Measurements from ENCODE around the gene UBE2QL1. TPM values are rescaled to one million over a fixed set of nuclear protein-coding genes. Genes with fewer than 3 reads are reported as not detected.

UBE2QL1 gene
- total RNA-seq, 1 donor from 2014 or later, result not detected

- no peaks in the 10 kb centered on the region for H3K4me1 ChIP-seq
- no peak for TF ChIP-seq CTCF (IDR thresholded peaks at IDR 0.05)
- no peaks in the 10 kb centered on the region for H3K36me3 ChIP-seq
- H3K9me3 ChIP-seq, result no peaks in the 10 kb centered on the region
- ATAC-seq (no peak), DNase-seq (no peak)
- H3K4me3 ChIP-seq, result no peak overlapping the region
- intact Hi-C loops (cut with DNase I), result no loop called here
- H3K27me3 ChIP-seq (ENCODE audit: low read depth), result no peaks in the 10 kb centered on the region
- H3K27ac ChIP-seq, result no peak overlapping the region
Observed at GRCh38 chr5:6419340-6419852, 29.3 kb upstream of the UBE2QL1 start.

- Histone ChIP-seq H3K4me1 (no peaks in the 10 kb centered on the region), H3K4me3 (no peak overlapping the region), H3K27me3 (ENCODE audit: low read depth) (peaks cover 3% of the 10 kb centered on the region), H3K27ac (no peak overlapping the region), H3K36me3 (no peaks in the 10 kb centered on the region), H3K9me3 (no peaks in the 10 kb centered on the region)
- no peak for DNase-seq
- intact Hi-C loops (cut with DNase I), result no loop called here
- no peak for ATAC-seq
- no peak for TF ChIP-seq CTCF (IDR thresholded peaks at IDR 0.05)
Observed at GRCh38 chr5:6423327-6424109, 25.1 kb upstream of the UBE2QL1 start.

- ATAC-seq, result peak in 1 of 2 donors; percentile 32
- intact Hi-C loops (cut with DNase I), result no loop called here
Observed at GRCh38 chr5:6424110-6424659, 24.5 kb upstream of the UBE2QL1 start.

GRCh38 chr5:6424700-6425099, 24.0 kb upstream of the UBE2QL1 start:
- H3K27ac ChIP-seq, result no peak overlapping the region
- TF ChIP-seq CTCF (IDR thresholded peaks at IDR 0.05), result no peak
- ATAC-seq, result no peak
- intact Hi-C loops (cut with DNase I), result no loop called here
- H3K27me3 ChIP-seq (ENCODE audit: low read depth), result peaks cover 3% of the 10 kb centered on the region
- DNase-seq, result no peak
- no peaks in the 10 kb centered on the region for H3K9me3 ChIP-seq
- no peaks in the 10 kb centered on the region for H3K4me1 ChIP-seq
- no peaks in the 10 kb centered on the region for H3K36me3 ChIP-seq
- H3K4me3 ChIP-seq, result no peak overlapping the region

More at GRCh38 chr5:6424110-6424659, 24.5 kb upstream of the UBE2QL1 start:
- Histone ChIP-seq H3K4me1 (no peaks in the 10 kb centered on the region), H3K27ac (no peak overlapping the region), H3K9me3 (no peaks in the 10 kb centered on the region), H3K4me3 (no peak overlapping the region), H3K27me3 (ENCODE audit: low read depth) (peaks cover 3% of the 10 kb centered on the region), H3K36me3 (no peaks in the 10 kb centered on the region)
- no peak for TF ChIP-seq CTCF (IDR thresholded peaks at IDR 0.05)
- no peak for DNase-seq

GRCh38 chr5:6427694-6428093, 21.0 kb upstream of the UBE2QL1 start:
- no peaks in the 10 kb centered on the region for H3K36me3 ChIP-seq
- TF ChIP-seq CTCF (IDR thresholded peaks at IDR 0.05), result no peak
- no peaks in the 10 kb centered on the region for H3K4me1 ChIP-seq
- no peak for DNase-seq
- intact Hi-C loops (cut with DNase I), result no loop called here
- no peak for ATAC-seq
- H3K9me3 ChIP-seq, result no peaks in the 10 kb centered on the region
- H3K27me3 ChIP-seq (ENCODE audit: low read depth), result peaks cover 14% of the 10 kb centered on the region
- H3K27ac ChIP-seq, result no peak overlapping the region
- no peak overlapping the region for H3K4me3 ChIP-seq
